GM18526 (cell line): ENCODE measurements around the gene CRYM.

Source experiments
- POLR2A ChIP-seq: IDR thresholded peaks from 3 replicates; pipeline ENCODE4 v1.6.1; 2011; ENCODE audit not compliant: insufficient read length; ENCODE audit errors: extremely low read depth

The CRYM gene

GRCh38 chr16:21277927-21278706 lies at the start of gene CRYM:
Gene CRYM (minus strand): TSS chr16:21278290. CDS start chr16:21278251, 39 bp downstream.
- TF ChIP-seq POLR2A: no peak

GRCh38 chr16:21327046-21327445 lies 49.0 kb upstream of the CRYM start:
- no peak for TF ChIP-seq POLR2A

- TF ChIP-seq POLR2A: no peak
Observed at GRCh38 chr16:21326459-21326858, 48.4 kb upstream of the CRYM start.

GRCh38 chr16:21324267-21324666 lies 46.2 kb upstream of the CRYM start:
- TF ChIP-seq POLR2A: no peak

- TF ChIP-seq POLR2A: no peak
Observed at GRCh38 chr16:21321736-21322135, 43.6 kb upstream of the CRYM start.

GRCh38 chr16:21314339-21314738 lies 36.2 kb upstream of the CRYM start:
- TF ChIP-seq POLR2A: no peak

GRCh38 chr16:21302898-21303528 lies 24.9 kb upstream of the CRYM start:
- TF ChIP-seq POLR2A: no peak

- TF ChIP-seq POLR2A: no peak
Observed at GRCh38 chr16:21302454-21302853, 24.4 kb upstream of the CRYM start.

GRCh38 chr16:21301895-21302291 lies 23.8 kb upstream of the CRYM start:
- TF ChIP-seq POLR2A: no peak

GRCh38 chr16:21301168-21301894 lies 23.2 kb upstream of the CRYM start:
- TF ChIP-seq POLR2A: peak; percentile 73

- peak; percentile 46 for TF ChIP-seq POLR2A
Observed at GRCh38 chr16:21300309-21301167, 22.4 kb upstream of the CRYM start.

- no peak for TF ChIP-seq POLR2A
Observed at GRCh38 chr16:21285314-21285713, 7.2 kb upstream of the CRYM start.

- TF ChIP-seq POLR2A: no peak
Observed at GRCh38 chr16:21284414-21284813, 6.3 kb upstream of the CRYM start.

GRCh38 chr16:21283521-21284289 lies 5.6 kb upstream of the CRYM start:
- no peak for TF ChIP-seq POLR2A
